GM12892 (cell line): ENCODE results near the gene ANXA2R.

Source experiments
- POLR2A ChIP-seq: IDR thresholded peaks from 2 replicates; pipeline ENCODE4 v1.6.1; 2011; ENCODE audit warnings: low read depth, low read length, control low read depth
- POLR2AphosphoS5 ChIP-seq: IDR thresholded peaks from 2 replicates; pipeline ENCODE4 v1.6.1; 2011; ENCODE audit warnings: low read depth, low read length, control low read depth
- TAF1 ChIP-seq: IDR thresholded peaks from 2 replicates; pipeline ENCODE4 v1.6.1; 2011; ENCODE audit warnings: low read depth, mild to moderate bottlenecking, control low read depth, low read length, borderline replicate concordance

DNA sequence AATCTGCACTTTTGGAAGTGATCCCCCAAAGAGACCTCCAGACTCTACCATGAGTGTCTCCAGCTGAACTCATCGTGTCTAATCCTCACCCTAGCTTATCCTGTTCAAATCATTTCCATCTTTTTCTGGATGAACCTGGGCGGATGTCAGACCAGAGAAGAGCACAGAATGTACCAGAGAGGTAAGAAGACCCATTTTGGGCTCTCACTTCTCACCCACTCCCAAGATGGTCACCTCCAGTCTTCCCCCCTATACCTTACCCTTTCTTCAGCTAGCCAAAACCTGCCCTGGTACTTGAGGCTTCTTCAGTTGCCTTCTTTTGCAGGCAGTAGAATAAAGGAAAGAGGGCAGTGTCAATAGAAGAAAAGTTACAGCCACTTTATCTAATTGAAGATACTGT, 27.9 kb upstream of the ANXA2R start:
- TF ChIP-seq POLR2A (no peak), POLR2AphosphoS5 (no peak), TAF1 (no peak)
